Gastroesophageal sphincter (tissue), 4 donors: Measurements from ENCODE around the gene KRTAP15-1. TPM values are rescaled to one million over a fixed set of nuclear protein-coding genes. Genes with fewer than 3 reads are reported as not detected.

ENCODE experiments used
- ATAC-seq: fragments of 150-250 bp; one replicate; pipeline ENCODE4 v1.9.1; 2016; ENCODE audit warnings: mild to moderate bottlenecking, moderate library complexity
- H3K27ac ChIP-seq, 4 donors: fragments of 200-600 bp; sonication (generic) in 3 of 4; 1 replicate in 3 of 4; 2 replicates in 1 of 4; pipeline ENCODE4 v1.5.1; 2016 to 2019
- H3K27me3 ChIP-seq: fragments of 200-600 bp; sonication (generic); one replicate; pipeline ENCODE4 v1.5.1; 2019
- H3K36me3 ChIP-seq, 2 donors: fragments of 200-600 bp; sonication (generic); one replicate each; pipeline ENCODE4 v1.5.1; 2019; ENCODE audit warnings: control low read depth in 1 of 2
- H3K4me1 ChIP-seq, 3 donors: fragments of 200-600 bp; sonication (generic); 1 replicate in 2 of 3; 2 replicates in 1 of 3; pipeline ENCODE4 v1.5.1; 2016 to 2019; ENCODE audit warnings: control low read depth in 2 of 3
- H3K4me3 ChIP-seq, 2 donors: fragments of 200-600 bp; sonication (generic); one replicate each; pipeline ENCODE4 v1.5.1; 2019; ENCODE audit warnings: mild to moderate bottlenecking in 1 of 2, moderate library complexity in 1 of 2
- H3K9me3 ChIP-seq, 3 donors: fragments of 200-600 bp; sonication (generic); one replicate each; pipeline ENCODE4 v1.5.1; 2017 to 2019; ENCODE audit warnings: control low read depth in 2 of 3
- CTCF ChIP-seq, 4 experiments: fragments of 200-600 bp in 2 of 4; fragments of 450-650 bp in 2 of 4; sonication (generic) in 1 of 4; IDR thresholded peaks; one replicate each; pipeline ENCODE4 v1.5.1; 2017 to 2019; ENCODE audit warnings: antibody characterized with exemption in 4 of 4, mild to moderate bottlenecking in 2 of 4, moderate library complexity in 2 of 4
- EP300 ChIP-seq: sonication (generic); formaldehyde crosslinking; IDR thresholded peaks from one replicate; pipeline ENCODE4 v1.6.1; 2017; ENCODE audit warnings: antibody characterized with exemption, mild to moderate bottlenecking
- POLR2A ChIP-seq, 2 donors: fragments of 450-650 bp; IDR thresholded peaks; one replicate each; pipeline ENCODE4 v1.6.1; 2017; ENCODE audit warnings: antibody characterized with exemption in 2 of 2, mild to moderate bottlenecking in 2 of 2, moderate library complexity in 1 of 2
- POLR2AphosphoS5 ChIP-seq: sonication (generic); formaldehyde crosslinking; IDR thresholded peaks from one replicate; pipeline ENCODE4 v1.6.1; 2017; ENCODE audit warnings: antibody characterized with exemption
- WGBS, 2 donors: methylation state at CpG; one replicate each; pipeline ENCODE4 v1.1.5; 2018; ENCODE audit warnings: low coverage in 1 of 2; 5-methylcytosine and 5-hydroxymethylcytosine counted together
- total RNA-seq, 4 donors: library from RNA; depleted of rRNA; stranded (reverse); fragments of >200 nt; gene quantifications; one replicate each; pipeline ENCODE4 v1.1.0, GENCODE V29; 2016

Gene KRTAP15-1
- total RNA-seq, 4 donors from 2014 or later, result not detected

DNA sequence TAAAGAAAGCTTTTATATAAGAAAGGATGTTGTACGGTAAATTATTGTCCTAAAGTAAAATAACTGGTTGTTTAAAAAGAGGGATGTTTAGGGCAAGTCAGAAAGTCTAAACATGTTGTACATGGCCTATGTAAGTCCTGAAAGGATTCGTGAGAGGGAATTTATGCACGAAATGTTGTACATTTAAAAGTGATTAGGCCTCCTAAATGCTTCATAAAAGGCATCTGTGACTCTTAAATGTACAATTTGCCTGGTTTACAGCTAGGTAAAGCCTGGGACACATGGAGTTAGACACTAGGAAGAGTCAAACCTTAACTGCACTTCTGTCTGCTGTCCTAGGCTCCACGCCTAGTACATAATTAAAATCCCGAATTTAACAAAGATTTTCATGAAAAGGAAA lies 24.1 kb upstream of the KRTAP15-1 start:
- TF ChIP-seq POLR2AphosphoS5 (no peak), EP300 (no peak), POLR2A (IDR thresholded peaks at IDR 0.05) (no peak), CTCF (IDR thresholded peaks at IDR 0.05) (no peak)
- H3K4me3 ChIP-seq, result no peak overlapping the region
- H3K27ac ChIP-seq, result no peak overlapping the region
- H3K27me3 ChIP-seq, result no peaks in the 10 kb centered on the region
- WGBS, 2 donors, result 72% methylated on average over 5 of the region's 5 CpGs
- H3K9me3 ChIP-seq, result peaks cover 0 to 4% (median 0%) of the 10 kb centered on the region in 3 donors
- no peak for ATAC-seq
- H3K4me1 ChIP-seq, result no peaks in the 10 kb centered on the region
- H3K36me3 ChIP-seq, result no peaks in the 10 kb centered on the region

GRCh38 chr21:30425826-30426225 lies 14.2 kb upstream of the KRTAP15-1 start, which contains the start of gene KRTAP13-3:
TSS of gene KRTAP13-3 (minus strand) at chr21:30425926. CDS start at chr21:30425912, 14 bp downstream.
- 69 to 81% methylated on average over 4 to 5 of the region's 5 CpGs for WGBS, 2 donors
- H3K4me3 ChIP-seq, result no peak within 1 kb of the TSS
- ATAC-seq, result no peak

DNA sequence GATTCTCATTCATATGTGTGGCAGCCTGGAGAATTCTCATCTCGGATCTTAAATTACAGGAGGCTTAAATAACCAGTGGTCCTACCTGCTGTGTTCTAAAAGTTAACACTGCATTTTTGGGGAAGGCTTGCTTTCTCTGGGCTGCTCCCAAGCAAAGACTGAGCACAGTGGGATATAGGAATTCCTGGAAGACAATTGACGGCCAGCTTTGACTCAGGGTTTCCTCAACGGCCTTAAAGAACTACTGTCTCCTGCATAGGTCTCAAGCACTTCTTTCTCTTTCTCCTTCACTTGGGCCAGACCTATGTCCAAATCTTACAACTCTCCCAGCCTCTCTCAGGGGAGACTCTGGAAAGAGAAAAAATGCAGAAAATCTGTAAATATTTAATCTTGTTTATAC lies 13.3 kb upstream of the KRTAP15-1 start:
- Histone ChIP-seq H3K4me1 (no peaks in the 10 kb centered on the region), H3K4me3 (no peak overlapping the region), H3K9me3 (no peaks in the 10 kb centered on the region), H3K36me3 (no peaks in the 10 kb centered on the region), H3K27ac (no peak overlapping the region), H3K27me3 (no peaks in the 10 kb centered on the region)
- no peak for TF ChIP-seq CTCF (IDR thresholded peaks at IDR 0.05)
- 46% methylated on average over 3 of the region's 3 CpGs; no CpG with 5 or more reads in 1 of the 2 donors for WGBS, 2 donors
- no peak for ATAC-seq

More at GRCh38 chr21:30425826-30426225, 14.2 kb upstream of the KRTAP15-1 start, which contains the start of gene KRTAP13-3:
- Histone ChIP-seq H3K36me3 (no peaks in the 10 kb centered on the region), H3K9me3 (no peaks in the 10 kb centered on the region), H3K4me1 (no peaks in the 10 kb centered on the region), H3K27ac (no peak within 1 kb of the TSS), H3K27me3 (no peaks in the 10 kb centered on the region)
- TF ChIP-seq POLR2AphosphoS5 (no peak), EP300 (no peak), CTCF (IDR thresholded peaks at IDR 0.05) (no peak), POLR2A (IDR thresholded peaks at IDR 0.05) (no peak)

- H3K4me1 ChIP-seq, result no peaks in the 10 kb centered on the region
- TF ChIP-seq EP300 (no peak), POLR2AphosphoS5 (no peak)
- H3K36me3 ChIP-seq, result no peaks in the 10 kb centered on the region
- no peak within 1 kb of the TSS for H3K4me3 ChIP-seq
- H3K9me3 ChIP-seq, result no peaks in the 10 kb centered on the region
- WGBS, 2 donors, result 71 to 83% methylated on average over 7 of the region's 9 CpGs
- H3K27ac ChIP-seq, result no peak within 1 kb of the TSS
- H3K27me3 ChIP-seq, result no peaks in the 10 kb centered on the region
- no peak for ATAC-seq
Observed at GRCh38 chr21:30430170-30430655, 9.9 kb upstream of the KRTAP15-1 start, which contains the start of gene KRTAP13-4. TSS of gene KRTAP13-4 (plus strand) at chr21:30430220. CDS start at chr21:30430276, 56 bp downstream.

DNA sequence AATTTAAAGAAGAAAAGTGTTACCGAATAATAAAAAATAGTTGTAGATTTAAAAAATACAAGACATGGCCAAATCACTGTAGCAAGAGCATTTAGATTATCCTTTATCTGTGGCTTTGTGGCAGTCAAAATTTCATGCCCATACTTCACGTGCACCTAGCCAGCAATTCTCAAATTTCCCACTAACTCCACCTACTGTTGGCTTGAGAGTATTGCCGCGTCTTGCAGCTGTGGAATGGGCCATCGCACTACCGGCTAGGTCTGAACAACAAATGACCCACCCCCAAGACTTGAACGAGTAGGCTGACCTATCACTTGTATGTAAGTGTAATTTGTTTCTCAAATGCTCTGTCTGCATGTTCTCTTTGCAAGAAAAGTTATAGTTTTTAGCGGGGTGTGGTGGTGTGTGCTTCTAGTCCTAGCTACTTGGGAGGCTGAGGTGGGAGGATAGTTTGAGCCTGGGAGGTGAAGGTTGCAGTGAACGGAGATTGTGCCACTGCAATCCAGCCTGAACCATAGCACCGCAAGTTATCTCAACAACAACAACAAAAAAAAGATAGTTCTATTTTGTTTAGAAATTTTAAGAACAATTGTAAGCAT lies 5.9 kb upstream of the KRTAP15-1 start:
- ATAC-seq, result no peak
- Histone ChIP-seq H3K27me3 (no peaks in the 10 kb centered on the region), H3K36me3 (no peaks in the 10 kb centered on the region), H3K4me3 (no peak overlapping the region), H3K27ac (no peak overlapping the region), H3K4me1 (no peaks in the 10 kb centered on the region), H3K9me3 (no peaks in the 10 kb centered on the region)
- WGBS, 2 donors, result 34 to 38% methylated on average over 10 of the region's 10 CpGs
- TF ChIP-seq EP300, result no peak
- TF ChIP-seq POLR2AphosphoS5, result no peak
- TF ChIP-seq POLR2A (IDR thresholded peaks at IDR 0.05), result no peak
- peak in 1 of 4 experiments; percentile 38 for TF ChIP-seq CTCF (IDR thresholded peaks at IDR 0.05)
